Gastroesophageal sphincter (tissue), 4 donors: ENCODE data around the gene OBSCN. TPM values are rescaled to one million over a fixed set of nuclear protein-coding genes. Genes with fewer than 3 reads are reported as not detected.

Source experiments
- ATAC-seq: fragments of 150-250 bp; one replicate; pipeline ENCODE4 v1.9.1; 2016; ENCODE audit warnings: mild to moderate bottlenecking, moderate library complexity
- H3K27ac ChIP-seq, 4 donors: fragments of 200-600 bp; sonication (generic) in 3 of 4; 1 replicate in 3 of 4; 2 replicates in 1 of 4; pipeline ENCODE4 v1.5.1; 2016 to 2019
- H3K27me3 ChIP-seq: fragments of 200-600 bp; sonication (generic); one replicate; pipeline ENCODE4 v1.5.1; 2019
- H3K36me3 ChIP-seq, 2 donors: fragments of 200-600 bp; sonication (generic); one replicate each; pipeline ENCODE4 v1.5.1; 2019; ENCODE audit warnings: control low read depth in 1 of 2
- H3K4me1 ChIP-seq, 3 donors: fragments of 200-600 bp; sonication (generic); 1 replicate in 2 of 3; 2 replicates in 1 of 3; pipeline ENCODE4 v1.5.1; 2016 to 2019; ENCODE audit warnings: control low read depth in 2 of 3
- H3K4me3 ChIP-seq, 2 donors: fragments of 200-600 bp; sonication (generic); one replicate each; pipeline ENCODE4 v1.5.1; 2019; ENCODE audit warnings: mild to moderate bottlenecking in 1 of 2, moderate library complexity in 1 of 2
- H3K9me3 ChIP-seq, 3 donors: fragments of 200-600 bp; sonication (generic); one replicate each; pipeline ENCODE4 v1.5.1; 2017 to 2019; ENCODE audit warnings: control low read depth in 2 of 3
- EP300 ChIP-seq: sonication (generic); formaldehyde crosslinking; IDR thresholded peaks from one replicate; pipeline ENCODE4 v1.6.1; 2017; ENCODE audit warnings: antibody characterized with exemption, mild to moderate bottlenecking
- POLR2A ChIP-seq, 2 donors: fragments of 450-650 bp; IDR thresholded peaks; one replicate each; pipeline ENCODE4 v1.6.1; 2017; ENCODE audit warnings: antibody characterized with exemption in 2 of 2, mild to moderate bottlenecking in 2 of 2, moderate library complexity in 1 of 2
- POLR2AphosphoS5 ChIP-seq: sonication (generic); formaldehyde crosslinking; IDR thresholded peaks from one replicate; pipeline ENCODE4 v1.6.1; 2017; ENCODE audit warnings: antibody characterized with exemption
- WGBS, 2 donors: methylation state at CpG; one replicate each; pipeline ENCODE4 v1.1.5; 2018; ENCODE audit warnings: low coverage in 1 of 2; 5-methylcytosine and 5-hydroxymethylcytosine counted together
- total RNA-seq, 4 donors: library from RNA; depleted of rRNA; stranded (reverse); fragments of >200 nt; gene quantifications; one replicate each; pipeline ENCODE4 v1.1.0, GENCODE V29; 2016
- TF ChIP-seq, protein P1 (sequence below), 4 experiments: fragments of 200-600 bp in 2 of 4; fragments of 450-650 bp in 2 of 4; sonication (generic) in 1 of 4; IDR thresholded peaks; one replicate each; pipeline ENCODE4 v1.5.1; 2017 to 2019; ENCODE audit warnings: antibody characterized with exemption in 4 of 4, mild to moderate bottlenecking in 2 of 4, moderate library complexity in 2 of 4

Gene OBSCN
- total RNA-seq, 4 donors from 2014 or later, result 11.1 to 28.4 (median 20.9) TPM

DNA sequence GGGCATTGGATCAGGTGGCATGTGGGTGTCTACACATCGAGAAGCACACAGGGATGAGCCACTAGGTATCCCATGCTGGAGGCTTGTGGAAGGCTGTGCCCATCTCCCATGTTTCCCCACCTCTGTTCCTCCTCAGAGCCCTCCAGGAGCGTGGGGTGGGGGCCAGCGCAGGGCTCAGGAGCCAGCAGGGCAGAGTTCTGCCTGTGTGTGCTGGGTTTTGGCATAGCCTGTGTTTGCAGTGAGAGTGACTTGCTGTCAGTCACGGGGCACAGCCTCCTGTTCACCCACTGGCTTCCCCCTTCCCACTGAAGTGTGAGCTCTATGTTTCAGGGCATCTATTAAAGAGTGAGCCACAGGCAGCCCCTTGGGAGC lies 31.8 kb upstream of the OBSCN start:
- H3K27me3 ChIP-seq, result no peaks in the 10 kb centered on the region
- peaks cover 0 to 27% of the 10 kb centered on the region in 2 donors for H3K36me3 ChIP-seq
- no peak overlapping the region for H3K4me3 ChIP-seq
- 92% methylated on average over 2 of the region's 4 CpGs; no CpG with 5 or more reads in 1 of the 2 donors for WGBS, 2 donors
- no peak for ATAC-seq
- peaks cover 0 to 16% (median 0%) of the 10 kb centered on the region in 3 donors for H3K4me1 ChIP-seq
- TF ChIP-seq POLR2A (IDR thresholded peaks at IDR 0.05) (no peak), POLR2AphosphoS5 (no peak), EP300 (no peak)
- TF ChIP-seq, protein P1, sequence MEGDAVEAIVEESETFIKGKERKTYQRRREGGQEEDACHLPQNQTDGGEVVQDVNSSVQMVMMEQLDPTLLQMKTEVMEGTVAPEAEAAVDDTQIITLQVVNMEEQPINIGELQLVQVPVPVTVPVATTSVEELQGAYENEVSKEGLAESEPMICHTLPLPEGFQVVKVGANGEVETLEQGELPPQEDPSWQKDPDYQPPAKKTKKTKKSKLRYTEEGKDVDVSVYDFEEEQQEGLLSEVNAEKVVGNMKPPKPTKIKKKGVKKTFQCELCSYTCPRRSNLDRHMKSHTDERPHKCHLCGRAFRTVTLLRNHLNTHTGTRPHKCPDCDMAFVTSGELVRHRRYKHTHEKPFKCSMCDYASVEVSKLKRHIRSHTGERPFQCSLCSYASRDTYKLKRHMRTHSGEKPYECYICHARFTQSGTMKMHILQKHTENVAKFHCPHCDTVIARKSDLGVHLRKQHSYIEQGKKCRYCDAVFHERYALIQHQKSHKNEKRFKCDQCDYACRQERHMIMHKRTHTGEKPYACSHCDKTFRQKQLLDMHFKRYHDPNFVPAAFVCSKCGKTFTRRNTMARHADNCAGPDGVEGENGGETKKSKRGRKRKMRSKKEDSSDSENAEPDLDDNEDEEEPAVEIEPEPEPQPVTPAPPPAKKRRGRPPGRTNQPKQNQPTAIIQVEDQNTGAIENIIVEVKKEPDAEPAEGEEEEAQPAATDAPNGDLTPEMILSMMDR (IDR thresholded peaks at IDR 0.05), result no peak
- no peaks in the 10 kb centered on the region for H3K9me3 ChIP-seq
- peak overlapping the region in 2 of 4 donors; percentile 17 to 42 for H3K27ac ChIP-seq

DNA sequence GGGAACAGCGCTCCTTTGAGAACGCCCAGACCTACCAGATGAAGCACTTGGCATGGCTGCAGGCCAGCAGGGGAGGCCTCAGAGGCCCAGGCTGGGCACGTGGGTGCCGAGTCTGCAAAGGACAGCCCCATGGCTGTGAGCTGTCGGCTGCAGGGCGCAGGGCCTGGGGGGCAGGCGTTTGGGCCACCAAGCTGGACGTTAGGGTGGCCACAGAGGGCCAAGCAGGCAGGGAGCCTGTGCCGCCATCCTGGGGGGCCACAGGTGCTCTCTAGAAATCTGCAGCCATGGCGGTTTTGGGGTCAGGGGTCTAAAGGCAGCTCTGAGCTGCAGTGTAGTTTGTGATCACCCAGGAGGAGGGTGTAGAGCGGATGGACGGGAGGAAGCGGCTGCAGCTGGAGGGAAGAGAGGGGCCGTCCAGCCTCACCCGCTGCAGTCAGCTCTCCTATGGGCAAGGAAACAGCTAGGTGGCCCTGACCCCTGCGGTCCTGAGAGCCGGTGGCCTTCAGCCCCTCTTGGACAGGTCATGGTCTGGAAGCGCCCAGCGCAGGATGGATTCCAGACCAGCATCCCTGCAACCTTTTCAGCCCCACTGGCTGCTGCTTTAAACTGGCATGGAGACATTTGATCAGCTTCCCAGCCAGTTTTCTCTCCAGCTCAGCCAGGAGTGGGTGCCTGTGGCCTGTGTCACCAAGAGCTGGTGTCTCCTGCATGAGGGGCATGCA lies 31.2 kb upstream of the OBSCN start:
- Histone ChIP-seq H3K36me3 (peaks cover 0 to 27% of the 10 kb centered on the region in 2 donors), H3K9me3 (no peaks in the 10 kb centered on the region), H3K27me3 (no peaks in the 10 kb centered on the region), H3K4me1 (peaks cover 0 to 16% (median 0%) of the 10 kb centered on the region in 3 donors), H3K4me3 (no peak overlapping the region), H3K27ac (peak overlapping the region in 2 of 4 donors; percentile 17 to 42)
- WGBS, 2 donors, result 95% methylated on average over 4 of the region's 19 CpGs; no CpG with 5 or more reads in 1 of the 2 donors
- peak; percentile 11 for ATAC-seq
- TF ChIP-seq POLR2A (IDR thresholded peaks at IDR 0.05) (no peak), EP300 (no peak)
- TF ChIP-seq, protein P1 (IDR thresholded peaks at IDR 0.05), result no peak

- WGBS, 2 donors, result 78 to 100% methylated on average over 1 to 3 of the region's 5 CpGs
- Histone ChIP-seq H3K36me3 (peaks cover 0 to 27% of the 10 kb centered on the region in 2 donors), H3K4me3 (no peak overlapping the region), H3K27ac (peak overlapping the region in 1 of 4 donors; percentile 60), H3K4me1 (peaks cover 0 to 16% (median 0%) of the 10 kb centered on the region in 3 donors), H3K9me3 (no peaks in the 10 kb centered on the region), H3K27me3 (no peaks in the 10 kb centered on the region)
- ATAC-seq, result no peak
- TF ChIP-seq EP300 (no peak), POLR2AphosphoS5 (no peak), POLR2A (IDR thresholded peaks at IDR 0.05) (no peak)
- TF ChIP-seq, protein P1 (IDR thresholded peaks at IDR 0.05), result no peak
Observed at GRCh38 chr1:228177183-228177475, 30.7 kb upstream of the OBSCN start.

GRCh38 chr1:228177721-228178710 lies 29.8 kb upstream of the OBSCN start:
- Histone ChIP-seq H3K4me1 (peaks cover 0 to 16% (median 0%) of the 10 kb centered on the region in 3 donors), H3K27ac (peak overlapping the region in 3 of 4 donors; percentile 47 to 66 (median 60)), H3K9me3 (no peaks in the 10 kb centered on the region), H3K27me3 (no peaks in the 10 kb centered on the region), H3K36me3 (peaks cover 0 to 27% of the 10 kb centered on the region in 2 donors), H3K4me3 (no peak overlapping the region)
- TF ChIP-seq POLR2AphosphoS5 (no peak), POLR2A (IDR thresholded peaks at IDR 0.05) (no peak), EP300 (no peak)
- TF ChIP-seq, protein P1 (IDR thresholded peaks at IDR 0.05), result no peak
- WGBS, 2 donors, result 66 to 85% methylated on average over 2 to 9 of the region's 12 CpGs
- no peak for ATAC-seq
